ENCODE results near the gene STAC2.
"Not testable (repeated sequence)": the region's sequence is repeated elsewhere in the genome, so short reads cannot be mapped to it uniquely, and the experiment has no call there.

STAC2 gene

DNA sequence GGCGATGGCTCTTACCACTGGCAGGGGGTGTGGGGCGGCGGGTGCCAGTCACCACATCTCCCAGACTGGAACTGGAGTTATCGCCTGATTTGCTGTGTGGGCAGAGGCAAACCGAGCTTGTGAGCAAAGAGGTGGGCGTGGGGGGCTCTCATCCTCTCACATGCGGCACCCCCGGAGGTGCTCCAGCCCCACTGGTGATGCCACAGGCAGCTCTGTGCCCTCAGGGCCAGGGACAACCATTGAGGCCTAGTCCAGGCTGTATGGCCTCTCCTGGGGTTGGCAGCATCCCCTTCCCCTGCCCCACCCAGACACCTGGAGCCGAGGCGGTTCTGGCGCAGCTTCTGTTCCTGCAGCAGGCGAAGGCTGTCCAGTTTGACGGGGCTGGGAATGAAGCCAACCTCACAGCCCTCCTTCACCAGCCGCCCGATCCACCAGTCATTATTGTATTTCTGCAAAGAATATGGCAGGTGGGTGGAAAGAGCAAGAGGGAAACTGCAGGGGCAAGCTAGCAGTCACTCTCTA, 39.2 kb downstream of the STAC2 start:
- no peak for DNase-seq

- no peak for DNase-seq
Measured at GRCh38 chr17:39183720-39184119, 42.0 kb downstream of the STAC2 start.

DNA sequence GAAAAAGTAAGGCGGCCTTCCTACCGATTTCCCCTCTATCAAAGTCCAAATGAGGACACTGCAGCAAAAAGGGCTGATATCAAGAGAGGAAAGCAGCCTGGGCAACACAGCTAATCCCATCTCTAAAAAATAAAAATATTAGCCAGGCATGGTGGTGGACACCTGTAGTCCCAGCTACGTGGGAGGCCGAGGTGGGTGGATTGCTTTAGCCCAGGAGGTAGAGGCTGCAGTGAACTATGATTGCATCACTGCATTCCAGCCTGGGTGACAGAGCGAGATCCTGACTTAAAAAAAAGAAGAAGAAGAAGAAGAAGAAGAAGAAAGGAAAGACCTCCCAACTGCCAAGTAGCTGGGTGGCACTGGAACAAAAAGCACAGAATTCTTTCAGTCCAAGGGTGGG, 42.7 kb downstream of the STAC2 start:
- DNase-seq: no peak

DNA sequence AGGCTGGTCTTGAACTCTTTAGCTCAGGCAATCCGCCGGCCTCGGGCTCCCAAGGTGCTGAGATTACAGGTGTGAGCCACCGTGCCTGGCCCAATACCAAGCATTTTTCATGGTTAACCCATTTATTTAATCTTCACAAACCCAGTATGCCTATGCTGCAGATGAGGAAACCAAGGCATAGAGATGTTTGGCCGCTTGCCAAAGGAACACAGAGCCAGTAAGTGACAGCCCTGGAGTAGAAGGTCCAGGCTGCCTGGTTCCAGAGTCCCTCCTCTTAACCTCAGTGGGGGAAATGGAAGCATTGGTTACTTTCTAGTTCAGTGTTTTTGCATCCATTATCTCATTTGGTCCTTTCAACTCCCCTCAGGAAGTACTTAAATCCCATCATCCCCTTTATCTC, 44.4 kb downstream of the STAC2 start:
- no peak for DNase-seq

- no peak for DNase-seq
Measured at GRCh38 chr17:39178536-39178935, 47.2 kb downstream of the STAC2 start.

GRCh38 chr17:39177256-39177655, 48.5 kb downstream of the STAC2 start:
- DNase-seq: no peak

GRCh38 chr17:39175695-39176093, 50.1 kb downstream of the STAC2 start:
- DNase-seq: no peak

- peak; percentile 67 for DNase-seq
Measured at GRCh38 chr17:39174920-39175694, 50.6 kb downstream of the STAC2 start.

GRCh38 chr17:39173526-39174274, 52.0 kb downstream of the STAC2 start:
- DNase-seq: no peak

DNA sequence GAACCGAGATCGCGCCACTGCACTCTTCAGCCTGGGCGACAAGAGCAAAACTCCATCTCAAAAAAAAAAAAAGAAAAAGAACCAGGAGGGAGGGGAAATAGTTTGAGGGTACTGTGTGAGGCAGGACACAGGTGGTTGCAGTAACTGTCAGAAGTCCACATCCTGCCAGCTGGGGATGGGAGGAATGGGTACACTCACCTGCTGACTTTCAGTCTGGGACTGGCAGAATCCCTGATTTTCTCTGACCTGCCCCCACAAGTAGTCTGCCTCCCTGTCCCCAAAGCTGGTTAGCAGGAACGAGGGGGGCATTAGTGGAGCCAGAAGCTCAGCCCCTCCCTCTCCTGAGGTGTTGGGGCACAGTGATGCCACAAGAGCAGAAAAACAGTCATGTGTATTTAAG, 52.7 kb downstream of the STAC2 start:
- no peak for DNase-seq

DNA sequence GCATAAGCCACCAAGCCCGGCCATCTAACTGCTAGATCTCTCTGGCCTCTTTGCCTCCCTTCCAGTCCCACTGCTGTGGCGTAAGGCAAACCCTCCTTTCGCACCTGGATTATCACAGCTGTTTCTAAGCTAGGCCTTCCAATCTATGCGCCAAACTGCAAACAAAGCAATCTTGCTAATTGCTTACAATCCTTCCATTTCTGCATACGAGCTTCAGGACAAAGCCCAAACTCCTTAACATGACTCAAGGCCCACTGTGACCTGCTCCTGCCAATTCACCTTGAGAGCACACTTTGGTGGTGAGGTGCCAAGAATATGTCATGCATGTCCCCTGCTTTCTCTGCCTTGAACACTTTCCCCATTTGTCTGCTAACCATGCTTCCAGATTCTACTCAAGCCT, 53.8 kb downstream of the STAC2 start:
- no peak for DNase-seq

GRCh38 chr17:39170558-39170957, 55.2 kb downstream of the STAC2 start:
- DNase-seq: no peak

GRCh38 chr17:39170109-39170508, 55.6 kb downstream of the STAC2 start:
- no peak for DNase-seq

DNA sequence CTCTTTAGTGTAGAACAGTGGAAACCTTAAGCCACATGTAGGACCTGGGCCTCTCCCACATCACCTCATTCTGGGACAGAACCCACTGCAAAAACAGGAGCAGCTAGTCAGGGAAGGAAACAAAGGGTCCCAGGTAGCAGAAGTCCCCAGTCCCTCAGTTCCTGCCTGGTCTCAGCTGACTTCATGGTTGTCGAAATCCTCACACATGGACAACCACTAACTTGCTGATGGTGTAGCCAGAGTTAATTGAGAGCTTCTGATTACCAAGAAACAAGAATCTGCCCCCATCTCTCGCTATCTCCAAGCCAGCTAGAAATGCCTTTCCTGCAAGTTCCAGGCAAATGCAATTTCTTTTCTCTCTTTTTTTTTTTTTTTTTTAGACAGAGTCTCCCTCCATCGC, 56.2 kb downstream of the STAC2 start:
- no peak for DNase-seq

DNA sequence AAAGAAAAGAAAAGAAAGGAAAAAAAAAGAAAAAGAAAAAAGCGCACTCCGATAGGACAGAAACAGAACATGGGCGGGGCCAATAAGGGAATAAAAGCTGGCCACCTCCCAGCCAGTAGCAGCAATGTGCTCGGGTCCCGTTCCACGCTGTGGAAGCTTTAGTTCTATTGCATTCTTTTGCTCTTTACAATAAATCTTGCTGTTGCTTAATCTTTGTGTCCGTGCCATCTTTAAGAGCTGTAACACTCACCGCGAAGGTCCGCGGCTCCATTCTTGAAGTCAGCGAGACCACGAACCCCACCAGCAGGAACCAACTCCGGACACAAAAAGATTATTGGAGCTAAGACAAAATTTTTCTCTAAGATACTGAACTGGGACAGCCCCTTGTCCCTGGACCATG, 56.6 kb downstream of the STAC2 start:
- no peak for DNase-seq

DNA sequence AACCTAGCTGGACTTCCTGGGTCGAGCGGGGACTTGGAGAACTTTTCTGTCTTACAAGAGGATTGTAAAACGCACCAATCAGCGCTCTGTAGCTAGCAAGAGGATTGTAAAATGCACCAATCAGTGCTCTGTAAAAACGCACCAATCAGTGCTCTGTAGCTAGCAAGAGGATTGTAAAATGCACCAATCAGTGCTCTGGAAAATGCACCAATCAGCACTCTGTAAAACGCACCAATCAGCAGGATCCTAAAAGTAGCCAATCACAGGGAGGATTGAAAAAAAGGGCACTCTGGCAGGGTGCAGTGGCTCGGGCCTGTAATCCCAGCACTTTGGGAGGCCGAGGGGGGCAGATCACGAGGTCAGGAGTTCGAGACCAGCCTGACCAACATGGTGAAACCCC, 57.2 kb downstream of the STAC2 start:
- DNase-seq: not testable (repeated sequence)

DNA sequence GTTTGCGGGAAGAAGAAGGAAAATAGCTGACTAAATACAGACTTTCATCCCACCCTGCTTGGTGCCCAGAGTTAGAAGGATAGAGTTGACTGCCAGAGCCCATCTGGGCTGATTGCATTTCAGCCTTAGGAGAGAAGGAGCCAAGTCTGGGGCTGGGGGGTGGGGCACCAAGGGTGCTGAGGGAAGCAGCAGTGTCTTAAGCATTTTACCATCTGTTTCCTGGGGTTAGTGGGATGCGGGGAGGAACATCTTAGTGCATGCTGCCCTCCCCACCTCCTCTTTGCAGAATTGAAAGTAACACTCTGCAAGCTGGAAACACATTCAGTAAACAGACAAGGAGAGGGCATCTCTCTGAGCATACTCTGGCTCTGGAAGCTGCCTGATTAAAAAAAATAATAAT, 58.3 kb downstream of the STAC2 start:
- DNase-seq: no peak

- DNase-seq: no peak
Measured at GRCh38 chr17:39166437-39167335, 59.1 kb downstream of the STAC2 start.

DNA sequence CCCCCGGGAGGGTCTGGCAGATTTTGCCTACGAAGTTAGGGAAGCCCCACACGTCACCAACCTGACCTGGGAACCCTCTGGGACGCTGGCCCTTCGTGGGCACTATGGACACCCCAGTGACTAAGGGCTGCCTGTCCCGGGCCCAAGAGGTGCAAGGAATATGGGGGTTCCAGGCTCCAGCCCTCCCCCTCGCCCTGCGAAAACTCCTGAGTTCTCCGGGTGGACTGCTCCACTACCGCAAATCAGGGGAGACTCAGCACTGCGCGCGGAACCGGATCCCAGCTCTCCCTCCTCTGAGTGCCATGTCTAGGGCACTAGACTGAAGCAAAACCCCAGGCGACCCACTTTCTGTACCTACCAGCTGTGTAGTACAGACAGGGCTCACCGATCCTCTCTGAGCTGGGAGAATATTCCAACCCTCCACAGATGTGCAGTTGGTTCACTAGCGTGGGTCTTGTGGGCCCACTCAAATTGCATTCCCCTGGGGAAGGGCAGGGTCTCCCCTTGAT, 59.9 kb downstream of the STAC2 start, which contains the start of gene ARL5C:
TSS of gene ARL5C (minus strand) at position 321 of the 509 bp plus-strand sequence. CDS start 401 bp downstream, outside the sequence.
- DNase-seq: no peak

DNA sequence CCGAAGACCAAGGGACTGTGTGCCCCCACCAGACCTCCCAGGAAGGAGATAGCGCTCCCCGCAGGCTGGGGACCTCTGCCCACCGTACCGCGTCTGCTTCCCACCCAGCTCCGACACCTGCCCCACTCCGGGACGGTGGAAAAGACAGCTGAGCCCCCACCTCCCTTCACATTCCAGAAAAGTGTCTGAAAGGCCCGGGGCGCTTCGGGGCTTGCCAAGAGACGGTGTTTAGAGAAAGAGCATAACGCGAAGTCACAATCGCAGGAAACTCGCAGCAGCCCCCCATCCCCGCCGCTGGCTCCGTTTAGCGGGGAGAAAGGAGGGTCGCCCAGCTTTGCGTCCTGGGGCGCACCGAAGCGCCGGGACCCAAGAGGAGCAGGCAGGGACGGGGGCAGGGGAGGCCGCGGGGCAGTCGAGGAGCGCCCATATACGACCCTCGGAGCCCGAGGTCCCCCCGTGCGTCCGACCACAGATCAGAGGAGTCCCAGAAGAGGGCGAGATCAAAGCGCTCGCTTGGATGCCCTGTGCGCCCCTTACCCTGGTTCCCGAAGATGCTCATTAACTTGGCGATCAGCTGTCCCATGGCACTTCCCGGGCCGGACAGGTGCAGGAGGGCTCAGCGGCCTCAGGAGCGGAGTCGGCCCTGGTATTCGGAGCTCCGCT, 60.4 kb downstream of the STAC2 start:
- no peak for DNase-seq

DNA sequence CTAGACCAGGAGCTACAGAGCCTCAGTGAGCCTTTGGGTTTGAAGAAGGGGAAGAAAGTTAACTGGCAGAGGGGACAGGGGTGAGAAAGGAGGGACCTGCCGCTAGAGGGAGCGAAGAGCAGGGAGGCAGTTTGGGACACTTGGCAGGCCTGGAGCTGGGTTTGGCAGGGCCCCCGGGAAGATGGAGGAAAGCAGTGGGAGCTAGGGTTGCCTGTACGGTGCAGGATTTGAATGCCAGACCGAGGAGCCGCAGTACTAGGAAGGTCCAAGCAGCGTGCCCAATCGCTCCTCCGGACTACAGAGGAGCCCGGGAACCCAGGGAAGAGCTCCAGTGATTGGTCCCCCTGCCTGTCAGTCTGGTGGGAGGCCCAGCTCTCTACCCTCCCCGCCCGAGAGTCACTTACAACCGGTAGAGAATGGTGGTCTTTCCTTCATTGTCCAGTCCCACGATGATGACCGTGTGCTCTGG, 61.0 kb downstream of the STAC2 start:
- peak; percentile 76 for DNase-seq

GRCh38 chr17:39161962-39162361, 63.8 kb downstream of the STAC2 start:
- no peak for DNase-seq

Measured in activated CD4-positive, alpha-beta T cell treated with anti-CD3 and anti-CD28 coated beads, Interleukin-2, amount 50 U/mL, for 16 hours (primary cell).